ENCODE results near the gene FTO.

DNA sequence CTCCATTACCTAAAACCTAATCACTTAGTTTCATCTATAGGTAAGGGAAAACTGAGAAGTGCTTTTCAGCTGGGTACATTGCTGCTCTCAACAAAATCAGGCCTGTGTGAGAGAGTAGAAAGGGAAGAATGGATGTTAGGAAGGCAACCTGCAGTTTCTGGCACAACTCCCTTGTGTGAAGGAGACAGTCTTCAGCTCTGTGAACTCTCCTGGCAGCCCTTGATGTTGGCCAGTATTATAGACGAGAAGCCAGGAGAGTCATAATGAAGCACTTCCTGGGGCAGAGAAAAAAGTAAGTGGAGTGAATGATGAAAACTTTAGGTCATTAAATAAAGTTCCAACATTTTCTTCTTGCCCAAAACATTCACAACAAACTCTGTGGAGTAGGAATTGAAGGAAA lies 322.5 kb downstream of the FTO start:
- TF ChIP-seq EZH2 (conservative IDR thresholded peaks at IDR 0.05; ENCODE audit: low read depth, low read length) (no peak), HNRNPL (IDR thresholded peaks at IDR 0.05; ENCODE audit: low read depth, low read length) (no peak), ZFX (CRISPR knock-in tag; IDR thresholded peaks at IDR 0.05; ENCODE audit: low read depth) (no peak), ZNF605 (CRISPR knock-in tag; IDR thresholded peaks at IDR 0.05) (no peak), TCF7 (IDR thresholded peaks at IDR 0.05; ENCODE audit: low read depth) (no peak), ASH2L (IDR thresholded peaks at IDR 0.05; ENCODE audit: insufficient read length, low read depth, low read length) (no peak), IRF2 (CRISPR knock-in tag; IDR thresholded peaks at IDR 0.05) (no peak), PHF8 (CRISPR knock-in tag; IDR thresholded peaks at IDR 0.05) (no peak), NKX3-1 (CRISPR knock-in tag; IDR thresholded peaks at IDR 0.05) (no peak)
- TF ChIP-seq, protein P1, sequence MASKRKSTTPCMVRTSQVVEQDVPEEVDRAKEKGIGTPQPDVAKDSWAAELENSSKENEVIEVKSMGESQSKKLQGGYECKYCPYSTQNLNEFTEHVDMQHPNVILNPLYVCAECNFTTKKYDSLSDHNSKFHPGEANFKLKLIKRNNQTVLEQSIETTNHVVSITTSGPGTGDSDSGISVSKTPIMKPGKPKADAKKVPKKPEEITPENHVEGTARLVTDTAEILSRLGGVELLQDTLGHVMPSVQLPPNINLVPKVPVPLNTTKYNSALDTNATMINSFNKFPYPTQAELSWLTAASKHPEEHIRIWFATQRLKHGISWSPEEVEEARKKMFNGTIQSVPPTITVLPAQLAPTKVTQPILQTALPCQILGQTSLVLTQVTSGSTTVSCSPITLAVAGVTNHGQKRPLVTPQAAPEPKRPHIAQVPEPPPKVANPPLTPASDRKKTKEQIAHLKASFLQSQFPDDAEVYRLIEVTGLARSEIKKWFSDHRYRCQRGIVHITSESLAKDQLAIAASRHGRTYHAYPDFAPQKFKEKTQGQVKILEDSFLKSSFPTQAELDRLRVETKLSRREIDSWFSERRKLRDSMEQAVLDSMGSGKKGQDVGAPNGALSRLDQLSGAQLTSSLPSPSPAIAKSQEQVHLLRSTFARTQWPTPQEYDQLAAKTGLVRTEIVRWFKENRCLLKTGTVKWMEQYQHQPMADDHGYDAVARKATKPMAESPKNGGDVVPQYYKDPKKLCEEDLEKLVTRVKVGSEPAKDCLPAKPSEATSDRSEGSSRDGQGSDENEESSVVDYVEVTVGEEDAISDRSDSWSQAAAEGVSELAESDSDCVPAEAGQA (IDR thresholded peaks at IDR 0.05; ENCODE audit: low read depth): no peak
- TF ChIP-seq, protein P1 (CRISPR knock-in tag; IDR thresholded peaks at IDR 0.05; ENCODE audit: borderline replicate concordance): no peak
- TF ChIP-seq, protein P2, sequence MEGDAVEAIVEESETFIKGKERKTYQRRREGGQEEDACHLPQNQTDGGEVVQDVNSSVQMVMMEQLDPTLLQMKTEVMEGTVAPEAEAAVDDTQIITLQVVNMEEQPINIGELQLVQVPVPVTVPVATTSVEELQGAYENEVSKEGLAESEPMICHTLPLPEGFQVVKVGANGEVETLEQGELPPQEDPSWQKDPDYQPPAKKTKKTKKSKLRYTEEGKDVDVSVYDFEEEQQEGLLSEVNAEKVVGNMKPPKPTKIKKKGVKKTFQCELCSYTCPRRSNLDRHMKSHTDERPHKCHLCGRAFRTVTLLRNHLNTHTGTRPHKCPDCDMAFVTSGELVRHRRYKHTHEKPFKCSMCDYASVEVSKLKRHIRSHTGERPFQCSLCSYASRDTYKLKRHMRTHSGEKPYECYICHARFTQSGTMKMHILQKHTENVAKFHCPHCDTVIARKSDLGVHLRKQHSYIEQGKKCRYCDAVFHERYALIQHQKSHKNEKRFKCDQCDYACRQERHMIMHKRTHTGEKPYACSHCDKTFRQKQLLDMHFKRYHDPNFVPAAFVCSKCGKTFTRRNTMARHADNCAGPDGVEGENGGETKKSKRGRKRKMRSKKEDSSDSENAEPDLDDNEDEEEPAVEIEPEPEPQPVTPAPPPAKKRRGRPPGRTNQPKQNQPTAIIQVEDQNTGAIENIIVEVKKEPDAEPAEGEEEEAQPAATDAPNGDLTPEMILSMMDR (CRISPR knock-in tag; IDR thresholded peaks at IDR 0.05): no peak
- TF ChIP-seq, protein P3, sequence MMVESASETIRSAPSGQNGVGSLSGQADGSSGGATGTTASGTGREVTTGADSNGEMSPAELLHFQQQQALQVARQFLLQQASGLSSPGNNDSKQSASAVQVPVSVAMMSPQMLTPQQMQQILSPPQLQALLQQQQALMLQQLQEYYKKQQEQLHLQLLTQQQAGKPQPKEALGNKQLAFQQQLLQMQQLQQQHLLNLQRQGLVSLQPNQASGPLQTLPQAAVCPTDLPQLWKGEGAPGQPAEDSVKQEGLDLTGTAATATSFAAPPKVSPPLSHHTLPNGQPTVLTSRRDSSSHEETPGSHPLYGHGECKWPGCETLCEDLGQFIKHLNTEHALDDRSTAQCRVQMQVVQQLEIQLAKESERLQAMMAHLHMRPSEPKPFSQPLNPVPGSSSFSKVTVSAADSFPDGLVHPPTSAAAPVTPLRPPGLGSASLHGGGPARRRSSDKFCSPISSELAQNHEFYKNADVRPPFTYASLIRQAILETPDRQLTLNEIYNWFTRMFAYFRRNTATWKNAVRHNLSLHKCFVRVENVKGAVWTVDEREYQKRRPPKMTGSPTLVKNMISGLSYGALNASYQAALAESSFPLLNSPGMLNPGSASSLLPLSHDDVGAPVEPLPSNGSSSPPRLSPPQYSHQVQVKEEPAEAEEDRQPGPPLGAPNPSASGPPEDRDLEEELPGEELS (CRISPR knock-in tag; IDR thresholded peaks at IDR 0.05): no peak
- TF ChIP-seq, protein P4, sequence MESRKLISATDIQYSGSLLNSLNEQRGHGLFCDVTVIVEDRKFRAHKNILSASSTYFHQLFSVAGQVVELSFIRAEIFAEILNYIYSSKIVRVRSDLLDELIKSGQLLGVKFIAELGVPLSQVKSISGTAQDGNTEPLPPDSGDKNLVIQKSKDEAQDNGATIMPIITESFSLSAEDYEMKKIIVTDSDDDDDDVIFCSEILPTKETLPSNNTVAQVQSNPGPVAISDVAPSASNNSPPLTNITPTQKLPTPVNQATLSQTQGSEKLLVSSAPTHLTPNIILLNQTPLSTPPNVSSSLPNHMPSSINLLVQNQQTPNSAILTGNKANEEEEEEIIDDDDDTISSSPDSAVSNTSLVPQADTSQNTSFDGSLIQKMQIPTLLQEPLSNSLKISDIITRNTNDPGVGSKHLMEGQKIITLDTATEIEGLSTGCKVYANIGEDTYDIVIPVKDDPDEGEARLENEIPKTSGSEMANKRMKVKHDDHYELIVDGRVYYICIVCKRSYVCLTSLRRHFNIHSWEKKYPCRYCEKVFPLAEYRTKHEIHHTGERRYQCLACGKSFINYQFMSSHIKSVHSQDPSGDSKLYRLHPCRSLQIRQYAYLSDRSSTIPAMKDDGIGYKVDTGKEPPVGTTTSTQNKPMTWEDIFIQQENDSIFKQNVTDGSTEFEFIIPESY (CRISPR knock-in tag; IDR thresholded peaks at IDR 0.05): no peak
